HepG2 (cell line): ENCODE data around the gene TMEM229A. TPM values are rescaled to one million over a fixed set of nuclear protein-coding genes. Genes with fewer than 3 reads are reported as not detected.

Experiments
- ATAC-seq: fragments of 200-7000 bp; cut with Tn5 transposase; 3 replicates; pipeline ENCODE4 v1.9.1; 2020; ENCODE audit warnings: mild to moderate bottlenecking, moderate library complexity
- BruUV-seq: library from RNA; stranded (reverse); fragments of 400-500 nt; replicated peaks from 2 replicates; lab custom pipeline; 2021; lab: Mats Ljungman, UMichigan
- CTCF ChIA-PET: fragments of 300-600 bp; formaldehyde crosslinking; extraction: SDS; loops from one replicate; lab custom pipeline; 2021; ENCODE audit warnings: low total read pairs, inconsistent platforms, low intra/inter-chr PET ratio; lab: Yijun Ruan, JAX
- POLR2A ChIA-PET: fragments of 350-600 bp; sonication (Branson Sonifier 250); formaldehyde crosslinking; loops from one replicate; lab custom pipeline; 2020; ENCODE audit warnings: antibody characterized with exemption, inconsistent platforms; lab: Yijun Ruan, JAX
- DNase-seq: peaks from one replicate; pipeline ENCODE4 v3.0.0-alpha.2; 2015; ENCODE audit warnings: low spot score
- FAIRE-seq: peaks from 3 replicates; lab custom pipeline; 2011; peaks lifted over from hg19 to GRCh38; lab: Jason Lieb, UNC
- H2AFZ ChIP-seq: one replicate; pipeline ENCODE4 v1.6.1; 2011; ENCODE audit warnings: low read length, inconsistent platforms
- H3K27ac ChIP-seq: fragments of 300-600 bp; 3 replicates; pipeline ENCODE4 v1.8.0; 2011; ENCODE audit warnings: mixed run types, mild to moderate bottlenecking, mixed read lengths, low read length, inconsistent platforms; ENCODE audit not compliant: insufficient read depth; ENCODE audit errors: extremely low read length
- H3K27me3 ChIP-seq, 2 experiments: fragments of 200-600 bp in 1 of 2; 2 replicates in 1 of 2; 3 replicates in 1 of 2; pipeline versions ENCODE4 v1.6.0 to v1.8.0; 2011; ENCODE audit warnings: low read length in 2 of 2, mild to moderate bottlenecking in 2 of 2, moderate library complexity in 2 of 2, inconsistent platforms in 1 of 2; ENCODE audit not compliant: insufficient read depth in 2 of 2, control insufficient read depth in 1 of 2
- H3K36me3 ChIP-seq, 2 experiments: fragments of 200-600 bp in 1 of 2; replicated peaks in 1 of 2; 2 replicates in 1 of 2; 3 replicates in 1 of 2; pipeline versions ENCODE4 v1.5.1 to v1.8.0; 2011; ENCODE audit warnings: low read length in 2 of 2, inconsistent platforms in 1 of 2; ENCODE audit not compliant: insufficient read depth in 2 of 2, control insufficient read depth in 1 of 2
- H3K4me1 ChIP-seq: 2 replicates; pipeline ENCODE4 v1.5.1; 2012; ENCODE audit warnings: low read length, inconsistent platforms; ENCODE audit not compliant: insufficient read depth
- H3K4me2 ChIP-seq: 2 replicates; pipeline ENCODE4 v1.6.0; 2011; ENCODE audit warnings: low read depth, low read length, inconsistent platforms
- H3K4me3 ChIP-seq, 3 experiments: fragments of 200-600 bp in 1 of 3; sonication (generic), shearing (Covaris generic) in 1 of 3; replicated peaks in 1 of 3; 2 replicates each; pipeline ENCODE4 v1.5.1; 2011 to 2016; ENCODE audit warnings: low read length in 3 of 3, inconsistent platforms in 2 of 3, low read depth in 2 of 3, mild to moderate bottlenecking in 2 of 3, control low read depth in 1 of 3, mixed read lengths in 1 of 3; ENCODE audit not compliant: insufficient read depth in 1 of 3
- H3K79me2 ChIP-seq: one replicate; pipeline ENCODE4 v1.6.1; 2011; ENCODE audit warnings: low read length, inconsistent platforms; ENCODE audit not compliant: insufficient read depth
- H3K9ac ChIP-seq: 2 replicates; pipeline ENCODE4 v1.6.0; 2011; ENCODE audit warnings: mild to moderate bottlenecking, low read depth, low read length, inconsistent platforms; ENCODE audit not compliant: insufficient read depth
- H3K9me3 ChIP-seq: 2 replicates; pipeline ENCODE4 v1.5.1; 2012; ENCODE audit warnings: mild to moderate bottlenecking, low read length
- H4K20me1 ChIP-seq: 2 replicates; pipeline ENCODE4 v1.6.0; 2011; ENCODE audit warnings: inconsistent platforms, mild to moderate bottlenecking, low read length, moderate library complexity; ENCODE audit not compliant: insufficient read depth
- ATRX ChIP-seq: sonication (generic); formaldehyde crosslinking; IDR thresholded peaks from 2 replicates; pipeline ENCODE4 v1.4.0; 2020; ENCODE audit warnings: missing genetic modification reagents, borderline replicate concordance
- ERF ChIP-seq: IDR thresholded peaks from 2 replicates; pipeline ENCODE4 v1.6.1; 2018; ENCODE audit warnings: missing biosample characterization, missing genetic modification reagents
- FOSL2 ChIP-seq: sonication (generic); formaldehyde crosslinking; IDR thresholded peaks from 2 replicates; pipeline ENCODE4 v1.4.0; 2020; ENCODE audit warnings: missing genetic modification reagents
- FOXO1 ChIP-seq: sonication (generic); formaldehyde crosslinking; IDR thresholded peaks from 2 replicates; pipeline ENCODE4 v1.4.0; 2020; ENCODE audit warnings: missing genetic modification reagents
- KDM5B ChIP-seq: sonication (generic); formaldehyde crosslinking; IDR thresholded peaks from 2 replicates; pipeline ENCODE4 v1.4.0; 2020; ENCODE audit warnings: missing genetic modification reagents, mild to moderate bottlenecking, borderline replicate concordance
- KLF11 ChIP-seq: IDR thresholded peaks from 2 replicates; pipeline ENCODE4 v1.6.1; 2016; ENCODE audit warnings: missing compliant biosample characterization
- MAFG ChIP-seq: sonication (generic); formaldehyde crosslinking; IDR thresholded peaks from 2 replicates; pipeline ENCODE4 v1.5.1; 2020; ENCODE audit warnings: mild to moderate bottlenecking, missing genetic modification reagents
- MED13 ChIP-seq: sonication (generic); formaldehyde crosslinking; IDR thresholded peaks from 2 replicates; pipeline ENCODE4 v1.5.0; 2020; ENCODE audit warnings: missing genetic modification reagents
- NCOR1 ChIP-seq: fragments of 200-600 bp; sonication (generic); IDR thresholded peaks from 2 replicates; pipeline ENCODE4 v1.7.0; 2017; ENCODE audit warnings: antibody characterized with exemption, low read length, borderline replicate concordance
- PAF1 ChIP-seq: IDR thresholded peaks from 2 replicates; pipeline ENCODE4 v1.6.1; 2016; ENCODE audit warnings: missing genetic modification reagents, missing compliant biosample characterization
- PHF21A ChIP-seq: sonication (generic); formaldehyde crosslinking; IDR thresholded peaks from 2 replicates; pipeline ENCODE4 v1.5.0; 2020; ENCODE audit warnings: mild to moderate bottlenecking, missing genetic modification reagents
- POGZ ChIP-seq: sonication (generic); formaldehyde crosslinking; IDR thresholded peaks from 2 replicates; pipeline ENCODE4 v1.4.0; 2020; ENCODE audit warnings: mild to moderate bottlenecking, missing genetic modification reagents
- SCMH1 ChIP-seq: sonication (generic); formaldehyde crosslinking; IDR thresholded peaks from 2 replicates; pipeline ENCODE4 v1.9.0; 2021; ENCODE audit warnings: missing genetic modification reagents, mild to moderate bottlenecking, borderline replicate concordance
- SMARCE1 ChIP-seq: fragments of 450-650 bp; IDR thresholded peaks from 2 replicates; pipeline ENCODE4 v1.6.1; 2017; ENCODE audit warnings: borderline replicate concordance
- SSRP1 ChIP-seq: IDR thresholded peaks from 2 replicates; pipeline ENCODE4 v1.6.1; 2016; ENCODE audit warnings: control low read depth
- TEAD2 ChIP-seq: sonication (generic); formaldehyde crosslinking; IDR thresholded peaks from 2 replicates; pipeline ENCODE4 v1.9.0; 2021; ENCODE audit warnings: missing genetic modification reagents
- TFE3 ChIP-seq: IDR thresholded peaks from 2 replicates; pipeline ENCODE4 v1.6.1; 2016
- TSC22D2 ChIP-seq: sonication (generic); formaldehyde crosslinking; IDR thresholded peaks from 2 replicates; pipeline ENCODE4 v1.5.1; 2020; ENCODE audit warnings: missing genetic modification reagents, mild to moderate bottlenecking, borderline replicate concordance
- ZNF34 ChIP-seq: sonication (generic); formaldehyde crosslinking; IDR thresholded peaks from 2 replicates; pipeline ENCODE4 v1.4.0; 2020; ENCODE audit warnings: mild to moderate bottlenecking, missing genetic modification reagents, borderline replicate concordance
- ZNF644 ChIP-seq: IDR thresholded peaks from 2 replicates; pipeline ENCODE4 v1.6.1; 2016; ENCODE audit warnings: low read depth
- ZNF790 ChIP-seq: sonication (generic); formaldehyde crosslinking; IDR thresholded peaks from 2 replicates; pipeline ENCODE4 v1.8.0; 2022; ENCODE audit warnings: missing genetic modification reagents, mild to moderate bottlenecking, borderline replicate concordance
- WGBS: methylation state at CpG from one replicate; pipeline ENCODE4 v1.1.6; 2017; ENCODE audit warnings: low lambda C conversion rate; 5-methylcytosine and 5-hydroxymethylcytosine counted together
- in situ Hi-C: cut with HindIII; loops from 2 replicates; pipeline ENCODE4 v1.10.0; 2017; ENCODE audit warnings: low pct_unique_long_range_greater_than_20kb; ENCODE audit not compliant: extremely low pct_ligation_motif_present
- intact Hi-C: fragments of 100-400 bp; cut with micrococcal nuclease; formaldehyde crosslinking; loops from one replicate; pipeline ENCODE4 v1.10.0; 2022; ENCODE audit not compliant: unreplicated experiment
- polyA plus RNA-seq, 8 experiments: library from polyadenylated mRNA; depleted of rRNA in 3 of 8; stranded (reverse) in 7 of 8; unstranded in 1 of 8; fragments of >200 nt; fragmentation: Illumina TruSeq in 4 of 8; extraction: Trizol in 4 of 8; gene quantifications; 2 replicates each; pipeline versions ENCODE4 v1.2.1 to v1.2.3, GENCODE V29; 2011 to 2016; ENCODE audit warnings: low read depth in 4 of 8, missing spikeins in 1 of 8, mixed read lengths in 1 of 8; ENCODE audit not compliant: insufficient read depth in 1 of 8
- total RNA-seq, 5 experiments: library from RNA; depleted of rRNA; stranded (reverse); fragments of >200 nt; fragmentation: Illumina TruSeq; extraction: Trizol; gene quantifications; 2 replicates each; pipeline ENCODE4 v1.2.3, GENCODE V29; 2016; ENCODE audit warnings: low read depth in 1 of 5

TMEM229A gene
- total and polyA plus RNA-seq, 2 of the 13 experiments (the other 11 are each of a cell fraction or from before 2014, with no cell fraction given): not detected

GRCh38 chr7:124074007-124074406 lies 41.1 kb upstream of the TMEM229A start (continued):
- TF ChIP-seq PAF1 (CRISPR knock-in tag) (no peak), TFE3 (CRISPR knock-in tag) (no peak), NCOR1 (no peak), TSC22D2 (no peak), POGZ (no peak), PHF21A (no peak), ZNF644 (no peak)

GRCh38 chr7:124073310-124073645 lies 40.4 kb upstream of the TMEM229A start:
- Histone ChIP-seq H4K20me1 (no peaks in the 10 kb centered on the region), H3K9me3 (no peaks in the 10 kb centered on the region; the same call in 1 of the 2 replicates), H3K79me2 (no peaks in the 10 kb centered on the region), H3K27me3 (no peaks in the 10 kb centered on the region), H3K9ac (no peak overlapping the region), H3K36me3 (no peaks in the 10 kb centered on the region), H3K4me2 (no peak overlapping the region), H3K27ac (no peak overlapping the region), H3K4me3 (no peak overlapping the region), H2AFZ (no peak overlapping the region), H3K4me1 (no peaks in the 10 kb centered on the region)
- no peak for ATAC-seq
- ChIA-PET CTCF (no interaction called here), POLR2A (no interaction called here)
- TF ChIP-seq ERF (CRISPR knock-in tag) (no peak), KDM5B (CRISPR knock-in tag) (no peak), ZNF34 (CRISPR knock-in tag) (no peak), TEAD2 (no peak), ZNF790 (CRISPR knock-in tag) (no peak), SCMH1 (CRISPR knock-in tag) (no peak), SMARCE1 (no peak), SSRP1 (CRISPR knock-in tag) (no peak), FOSL2 (CRISPR knock-in tag) (no peak), KLF11 (CRISPR knock-in tag) (no peak), ZNF644 (no peak), FOXO1 (CRISPR knock-in tag) (no peak), ATRX (CRISPR knock-in tag) (no peak), MED13 (CRISPR knock-in tag) (no peak), MAFG (CRISPR knock-in tag) (no peak)
- no peak for FAIRE-seq
- no peak for DNase-seq
- intact Hi-C loops: no loop called here
- in situ Hi-C loops: no loop called here
- WGBS: 9% methylated on average over 4 of the region's 4 CpGs
- no TSS peak for BruUV-seq
